HepG2 (cell line): ENCODE measurements around the gene HMG20B. TPM values are rescaled to one million over a fixed set of nuclear protein-coding genes. Genes with fewer than 3 reads are reported as not detected.
A peak's percentile ranks its signal among the peaks of the same experiment; 100 is the strongest.

Experiments used
- ATAC-seq: fragments of 200-7000 bp; cut with Tn5 transposase; 3 replicates; pipeline ENCODE4 v1.9.1; 2020; ENCODE audit warnings: mild to moderate bottlenecking, moderate library complexity
- BruUV-seq: library from RNA; stranded (reverse); fragments of 400-500 nt; replicated peaks from 2 replicates; lab custom pipeline; 2021; lab: Mats Ljungman, UMichigan
- CTCF ChIA-PET: fragments of 300-600 bp; formaldehyde crosslinking; extraction: SDS; loops from one replicate; lab custom pipeline; 2021; ENCODE audit warnings: low total read pairs, inconsistent platforms, low intra/inter-chr PET ratio; lab: Yijun Ruan, JAX
- POLR2A ChIA-PET: fragments of 350-600 bp; sonication (Branson Sonifier 250); formaldehyde crosslinking; loops from one replicate; lab custom pipeline; 2020; ENCODE audit warnings: antibody characterized with exemption, inconsistent platforms; lab: Yijun Ruan, JAX
- DNase-seq: peaks from one replicate; pipeline ENCODE4 v3.0.0-alpha.2; 2015; ENCODE audit warnings: low spot score
- FAIRE-seq: peaks from 3 replicates; lab custom pipeline; 2011; peaks lifted over from hg19 to GRCh38; lab: Jason Lieb, UNC
- H2AFZ ChIP-seq: one replicate; pipeline ENCODE4 v1.6.1; 2011; ENCODE audit warnings: low read length, inconsistent platforms
- H3K27ac ChIP-seq: fragments of 300-600 bp; 3 replicates; pipeline ENCODE4 v1.8.0; 2011; ENCODE audit warnings: mixed run types, mild to moderate bottlenecking, mixed read lengths, low read length, inconsistent platforms; ENCODE audit not compliant: insufficient read depth; ENCODE audit errors: extremely low read length
- H3K27me3 ChIP-seq, 2 experiments: fragments of 200-600 bp in 1 of 2; 2 replicates in 1 of 2; 3 replicates in 1 of 2; pipeline versions ENCODE4 v1.6.0 to v1.8.0; 2011; ENCODE audit warnings: low read length in 2 of 2, mild to moderate bottlenecking in 2 of 2, moderate library complexity in 2 of 2, inconsistent platforms in 1 of 2; ENCODE audit not compliant: insufficient read depth in 2 of 2, control insufficient read depth in 1 of 2
- H3K36me3 ChIP-seq, 2 experiments: fragments of 200-600 bp in 1 of 2; replicated peaks in 1 of 2; 2 replicates in 1 of 2; 3 replicates in 1 of 2; pipeline versions ENCODE4 v1.5.1 to v1.8.0; 2011; ENCODE audit warnings: low read length in 2 of 2, inconsistent platforms in 1 of 2; ENCODE audit not compliant: insufficient read depth in 2 of 2, control insufficient read depth in 1 of 2
- H3K4me1 ChIP-seq: 2 replicates; pipeline ENCODE4 v1.5.1; 2012; ENCODE audit warnings: low read length, inconsistent platforms; ENCODE audit not compliant: insufficient read depth
- H3K4me2 ChIP-seq: 2 replicates; pipeline ENCODE4 v1.6.0; 2011; ENCODE audit warnings: low read depth, low read length, inconsistent platforms
- H3K4me3 ChIP-seq, 3 experiments: fragments of 200-600 bp in 1 of 3; sonication (generic), shearing (Covaris generic) in 1 of 3; replicated peaks in 1 of 3; 2 replicates each; pipeline ENCODE4 v1.5.1; 2011 to 2016; ENCODE audit warnings: low read length in 3 of 3, inconsistent platforms in 2 of 3, low read depth in 2 of 3, mild to moderate bottlenecking in 2 of 3, control low read depth in 1 of 3, mixed read lengths in 1 of 3; ENCODE audit not compliant: insufficient read depth in 1 of 3
- H3K79me2 ChIP-seq: one replicate; pipeline ENCODE4 v1.6.1; 2011; ENCODE audit warnings: low read length, inconsistent platforms; ENCODE audit not compliant: insufficient read depth
- H3K9ac ChIP-seq: 2 replicates; pipeline ENCODE4 v1.6.0; 2011; ENCODE audit warnings: mild to moderate bottlenecking, low read depth, low read length, inconsistent platforms; ENCODE audit not compliant: insufficient read depth
- H3K9me3 ChIP-seq: 2 replicates; pipeline ENCODE4 v1.5.1; 2012; ENCODE audit warnings: mild to moderate bottlenecking, low read length
- H4K20me1 ChIP-seq: 2 replicates; pipeline ENCODE4 v1.6.0; 2011; ENCODE audit warnings: inconsistent platforms, mild to moderate bottlenecking, low read length, moderate library complexity; ENCODE audit not compliant: insufficient read depth
- GPN1 ChIP-seq: sonication (generic); formaldehyde crosslinking; IDR thresholded peaks from 2 replicates; pipeline ENCODE4 v1.5.1; 2020; ENCODE audit warnings: missing genetic modification reagents, borderline replicate concordance
- SIX1 ChIP-seq: sonication (generic); formaldehyde crosslinking; IDR thresholded peaks from 2 replicates; pipeline ENCODE4 v1.4.0; 2020; ENCODE audit warnings: missing genetic modification reagents, borderline replicate concordance
- THAP11 ChIP-seq: IDR thresholded peaks from 2 replicates; pipeline ENCODE4 v1.6.1; 2016; ENCODE audit warnings: missing biosample characterization, missing genetic modification reagents
- ZNF20 ChIP-seq: sonication (generic); formaldehyde crosslinking; IDR thresholded peaks from 2 replicates; pipeline ENCODE4 v1.4.0; 2020; ENCODE audit warnings: mild to moderate bottlenecking, moderate library complexity, missing genetic modification reagents
- ZNF615 ChIP-seq: sonication (generic); formaldehyde crosslinking; IDR thresholded peaks from 2 replicates; pipeline ENCODE4 v1.5.0; 2020; ENCODE audit warnings: mild to moderate bottlenecking, missing genetic modification reagents, borderline replicate concordance
- WGBS: methylation state at CpG from one replicate; pipeline ENCODE4 v1.1.6; 2017; ENCODE audit warnings: low lambda C conversion rate; 5-methylcytosine and 5-hydroxymethylcytosine counted together
- in situ Hi-C: cut with HindIII; loops from 2 replicates; pipeline ENCODE4 v1.10.0; 2017; ENCODE audit warnings: low pct_unique_long_range_greater_than_20kb; ENCODE audit not compliant: extremely low pct_ligation_motif_present
- intact Hi-C: fragments of 100-400 bp; cut with micrococcal nuclease; formaldehyde crosslinking; loops from one replicate; pipeline ENCODE4 v1.10.0; 2022; ENCODE audit not compliant: unreplicated experiment
- polyA plus RNA-seq, 8 experiments: library from polyadenylated mRNA; depleted of rRNA in 3 of 8; stranded (reverse) in 7 of 8; unstranded in 1 of 8; fragments of >200 nt; fragmentation: Illumina TruSeq in 4 of 8; extraction: Trizol in 4 of 8; gene quantifications; 2 replicates each; pipeline versions ENCODE4 v1.2.1 to v1.2.3, GENCODE V29; 2011 to 2016; ENCODE audit warnings: low read depth in 4 of 8, missing spikeins in 1 of 8, mixed read lengths in 1 of 8; ENCODE audit not compliant: insufficient read depth in 1 of 8
- total RNA-seq, 5 experiments: library from RNA; depleted of rRNA; stranded (reverse); fragments of >200 nt; fragmentation: Illumina TruSeq; extraction: Trizol; gene quantifications; 2 replicates each; pipeline ENCODE4 v1.2.3, GENCODE V29; 2016; ENCODE audit warnings: low read depth in 1 of 5
- TF ChIP-seq, protein P1 (sequence below): sonication (generic); formaldehyde crosslinking; IDR thresholded peaks from 2 replicates; pipeline ENCODE4 v1.4.0; 2020; ENCODE audit warnings: mild to moderate bottlenecking, missing genetic modification reagents
- TF ChIP-seq, protein P2 (sequence below): sonication (generic); formaldehyde crosslinking; IDR thresholded peaks from 2 replicates; pipeline ENCODE4 v1.8.0; 2022; ENCODE audit warnings: missing genetic modification reagents, low read depth, mild to moderate bottlenecking, borderline replicate concordance
- TF ChIP-seq, protein P3 (sequence below): sonication (generic); formaldehyde crosslinking; IDR thresholded peaks from 2 replicates; pipeline ENCODE4 v1.5.0; 2020; ENCODE audit warnings: mild to moderate bottlenecking, missing genetic modification reagents, borderline replicate concordance

HMG20B gene
- total and polyA plus RNA-seq, 2 of the 13 experiments (the other 11 are each of a cell fraction or from before 2014, with no cell fraction given) = 23.9 to 29.2 TPM

DNA sequence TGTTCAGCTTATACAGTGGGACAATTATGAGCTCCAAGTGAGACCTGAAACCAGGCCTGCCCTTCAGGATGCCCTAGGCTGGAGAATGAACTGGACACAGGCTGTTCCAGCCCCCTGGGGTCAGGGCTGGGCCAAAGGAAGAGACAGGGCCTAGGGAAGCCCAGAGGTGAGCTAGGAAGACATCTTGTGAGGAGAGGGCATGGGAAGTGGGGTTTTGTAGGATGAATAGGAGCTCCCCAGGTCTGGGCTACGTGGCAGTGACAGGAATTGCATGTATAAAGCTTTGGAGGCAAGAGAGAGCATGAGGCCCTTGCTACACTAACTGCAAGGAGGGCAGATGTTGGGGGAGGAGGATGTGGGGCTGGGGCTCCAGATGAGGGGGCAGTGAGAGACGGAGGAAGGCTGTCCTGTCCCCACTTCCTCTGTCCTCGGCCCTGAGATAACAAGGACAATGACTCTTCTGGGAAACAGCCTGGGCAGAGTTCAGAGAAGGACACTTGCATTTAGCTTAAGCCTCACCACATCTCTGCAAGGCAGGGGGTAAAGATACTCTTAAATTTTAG is 35.4 kb downstream of the HMG20B start:
- intact Hi-C loops = no loop called here
- FAIRE-seq = no peak
- Histone ChIP-seq H3K36me3 (peaks cover 3 to 13% of the 10 kb centered on the region in 2 experiments; a peak in 2 of 5 replicates), H3K27me3 (peaks cover 0 to 26% of the 10 kb centered on the region in 2 experiments; a peak in 2 of 5 replicates), H3K79me2 (no peaks in the 10 kb centered on the region), H3K4me1 (peaks cover 47% of the 10 kb centered on the region), H3K4me2 (peak overlapping the region; percentile 77), H2AFZ (no peak overlapping the region)
- CTCF ChIA-PET = no interaction called here
- ATAC-seq = peak; percentile 5; the same call in 1 of the 3 replicates
- in situ Hi-C loops = no loop called here
- TF ChIP-seq, protein P1, sequence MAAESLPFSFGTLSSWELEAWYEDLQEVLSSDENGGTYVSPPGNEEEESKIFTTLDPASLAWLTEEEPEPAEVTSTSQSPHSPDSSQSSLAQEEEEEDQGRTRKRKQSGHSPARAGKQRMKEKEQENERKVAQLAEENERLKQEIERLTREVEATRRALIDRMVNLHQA (CRISPR knock-in tag) = no peak
- TF ChIP-seq ZNF615 (CRISPR knock-in tag) (no peak), ZNF20 (CRISPR knock-in tag) (no peak), GPN1 (CRISPR knock-in tag) (no peak), THAP11 (no peak), SIX1 (CRISPR knock-in tag) (no peak)
- TF ChIP-seq, protein P2, sequence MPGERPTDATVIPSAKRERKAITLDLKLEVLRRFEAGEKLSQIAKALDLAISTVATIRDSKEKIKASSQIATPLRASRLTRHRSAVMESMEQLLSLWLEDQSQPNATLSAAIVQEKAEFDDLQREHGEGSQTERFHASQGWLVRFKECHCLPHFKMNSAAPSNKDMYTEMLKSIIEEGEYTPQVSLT (CRISPR knock-in tag) = no peak
- TF ChIP-seq, protein P3, sequence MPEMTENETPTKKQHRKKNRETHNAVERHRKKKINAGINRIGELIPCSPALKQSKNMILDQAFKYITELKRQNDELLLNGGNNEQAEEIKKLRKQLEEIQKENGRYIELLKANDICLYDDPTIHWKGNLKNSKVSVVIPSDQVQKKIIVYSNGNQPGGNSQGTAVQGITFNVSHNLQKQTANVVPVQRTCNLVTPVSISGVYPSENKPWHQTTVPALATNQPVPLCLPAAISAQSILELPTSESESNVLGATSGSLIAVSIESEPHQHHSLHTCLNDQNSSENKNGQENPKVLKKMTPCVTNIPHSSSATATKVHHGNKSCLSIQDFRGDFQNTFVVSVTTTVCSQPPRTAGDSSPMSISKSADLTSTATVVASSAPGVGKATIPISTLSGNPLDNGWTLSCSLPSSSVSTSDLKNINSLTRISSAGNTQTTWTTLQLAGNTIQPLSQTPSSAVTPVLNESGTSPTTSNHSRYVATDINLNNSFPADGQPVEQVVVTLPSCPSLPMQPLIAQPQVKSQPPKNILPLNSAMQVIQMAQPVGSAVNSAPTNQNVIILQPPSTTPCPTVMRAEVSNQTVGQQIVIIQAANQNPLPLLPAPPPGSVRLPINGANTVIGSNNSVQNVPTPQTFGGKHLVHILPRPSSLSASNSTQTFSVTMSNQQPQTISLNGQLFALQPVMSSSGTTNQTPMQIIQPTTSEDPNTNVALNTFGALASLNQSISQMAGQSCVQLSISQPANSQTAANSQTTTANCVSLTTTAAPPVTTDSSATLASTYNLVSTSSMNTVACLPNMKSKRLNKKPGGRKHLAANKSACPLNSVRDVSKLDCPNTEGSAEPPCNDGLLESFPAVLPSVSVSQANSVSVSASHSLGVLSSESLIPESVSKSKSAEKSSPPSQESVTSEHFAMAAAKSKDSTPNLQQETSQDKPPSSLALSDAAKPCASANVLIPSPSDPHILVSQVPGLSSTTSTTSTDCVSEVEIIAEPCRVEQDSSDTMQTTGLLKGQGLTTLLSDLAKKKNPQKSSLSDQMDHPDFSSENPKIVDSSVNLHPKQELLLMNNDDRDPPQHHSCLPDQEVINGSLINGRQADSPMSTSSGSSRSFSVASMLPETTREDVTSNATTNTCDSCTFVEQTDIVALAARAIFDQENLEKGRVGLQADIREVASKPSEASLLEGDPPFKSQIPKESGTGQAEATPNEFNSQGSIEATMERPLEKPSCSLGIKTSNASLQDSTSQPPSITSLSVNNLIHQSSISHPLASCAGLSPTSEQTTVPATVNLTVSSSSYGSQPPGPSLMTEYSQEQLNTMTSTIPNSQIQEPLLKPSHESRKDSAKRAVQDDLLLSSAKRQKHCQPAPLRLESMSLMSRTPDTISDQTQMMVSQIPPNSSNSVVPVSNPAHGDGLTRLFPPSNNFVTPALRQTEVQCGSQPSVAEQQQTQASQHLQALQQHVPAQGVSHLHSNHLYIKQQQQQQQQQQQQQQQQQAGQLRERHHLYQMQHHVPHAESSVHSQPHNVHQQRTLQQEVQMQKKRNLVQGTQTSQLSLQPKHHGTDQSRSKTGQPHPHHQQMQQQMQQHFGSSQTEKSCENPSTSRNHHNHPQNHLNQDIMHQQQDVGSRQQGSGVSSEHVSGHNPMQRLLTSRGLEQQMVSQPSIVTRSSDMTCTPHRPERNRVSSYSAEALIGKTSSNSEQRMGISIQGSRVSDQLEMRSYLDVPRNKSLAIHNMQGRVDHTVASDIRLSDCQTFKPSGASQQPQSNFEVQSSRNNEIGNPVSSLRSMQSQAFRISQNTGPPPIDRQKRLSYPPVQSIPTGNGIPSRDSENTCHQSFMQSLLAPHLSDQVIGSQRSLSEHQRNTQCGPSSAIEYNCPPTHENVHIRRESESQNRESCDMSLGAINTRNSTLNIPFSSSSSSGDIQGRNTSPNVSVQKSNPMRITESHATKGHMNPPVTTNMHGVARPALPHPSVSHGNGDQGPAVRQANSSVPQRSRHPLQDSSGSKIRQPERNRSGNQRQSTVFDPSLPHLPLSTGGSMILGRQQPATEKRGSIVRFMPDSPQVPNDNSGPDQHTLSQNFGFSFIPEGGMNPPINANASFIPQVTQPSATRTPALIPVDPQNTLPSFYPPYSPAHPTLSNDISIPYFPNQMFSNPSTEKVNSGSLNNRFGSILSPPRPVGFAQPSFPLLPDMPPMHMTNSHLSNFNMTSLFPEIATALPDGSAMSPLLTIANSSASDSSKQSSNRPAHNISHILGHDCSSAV (CRISPR knock-in tag) = no peak
- TF ChIP-seq, all 625 proteins: peak for 0
- peak overlapping the region in 1 of 3 experiments; percentile 59; a peak in 1 of 6 replicates for H3K4me3 ChIP-seq
- no peaks in the 10 kb centered on the region for H3K9me3 ChIP-seq
- DNase-seq = no peak
- POLR2A ChIA-PET = interaction anchor here (0.9 kb wide), 1 partner anchor 19 kb away, joined by 3 read pairs; no protein-coding TSS in a partner anchor
- no peak overlapping the region for H3K9ac ChIP-seq
- BruUV-seq = no TSS peak
- no peak overlapping the region for H3K27ac ChIP-seq
- no peaks in the 10 kb centered on the region for H4K20me1 ChIP-seq
- 14% methylated on average over 3 of the region's 3 CpGs for WGBS
